Upper lobe of left lung (tissue), 4 donors: ENCODE data around the gene SRP54.

ENCODE experiments used
- CTCF ChIP-seq, 6 experiments: fragments of 450-650 bp in 4 of 6; fragments of 200-600 bp in 2 of 6; sonication (generic) in 2 of 6; IDR thresholded peaks; one replicate each; pipeline ENCODE4 v1.5.1; 2016 to 2019; ENCODE audit warnings: antibody characterized with exemption in 6 of 6
- EP300 ChIP-seq, 4 donors: sonication (generic); formaldehyde crosslinking; IDR thresholded peaks; one replicate each; pipeline ENCODE4 v1.5.1; 2017; ENCODE audit warnings: antibody characterized with exemption in 4 of 4, control low read depth in 2 of 4

DNA sequence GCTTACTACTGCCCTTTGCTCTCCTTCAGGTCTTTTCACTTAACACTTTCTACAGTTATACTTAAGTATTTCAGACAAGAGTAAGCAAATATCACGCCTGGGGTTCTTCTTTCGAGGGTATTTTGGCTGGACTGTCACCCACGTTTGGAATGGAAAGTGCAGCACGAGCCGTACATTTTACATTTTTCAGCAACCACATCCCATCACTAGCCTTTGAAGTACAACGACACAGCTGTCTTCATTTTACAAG lies 62.9 kb downstream of the SRP54 start:
- TF ChIP-seq CTCF (IDR thresholded peaks at IDR 0.05) (no peak), EP300 (IDR thresholded peaks at IDR 0.05) (no peak)
